Panc1 (cell line): ENCODE results near the gene MYO16. TPM values are rescaled to one million over a fixed set of nuclear protein-coding genes. Genes with fewer than 3 reads are reported as not detected.

ENCODE experiments used
- ATAC-seq: fragments of 200-7000 bp; cut with Tn5 transposase; 2 replicates; pipeline ENCODE4 v1.9.1; 2020; ENCODE audit warnings: mild to moderate bottlenecking, moderate library complexity
- BruUV-seq: library from RNA; stranded (reverse); fragments of 400-500 nt; replicated peaks from 2 replicates; lab custom pipeline; 2021; lab: Mats Ljungman, UMichigan
- CTCF ChIA-PET: fragments of 300-600 bp; sonication (Branson Sonifier 250); formaldehyde crosslinking; loops from one replicate; lab custom pipeline; 2022; ENCODE audit warnings: antibody characterized with exemption; lab: Charles Lee
- POLR2A ChIA-PET: fragments of 300-600 bp; sonication (Branson Sonifier 250); formaldehyde crosslinking; loops from one replicate; lab custom pipeline; 2022; ENCODE audit warnings: antibody characterized with exemption; lab: Charles Lee
- DNase-seq: peaks from one replicate; pipeline ENCODE4 v3.0.0-alpha.2; 2010; ENCODE audit warnings: low read depth, low spot score
- H3K27ac ChIP-seq: 2 replicates; pipeline ENCODE4 v1.5.1; 2011; ENCODE audit warnings: mild to moderate bottlenecking, low read length, inconsistent platforms
- H3K27me3 ChIP-seq: fragments of 200-500 bp; sonication (Bioruptor generic); 2 replicates; pipeline ENCODE4 v1.6.0; 2014; ENCODE audit warnings: low read length, inconsistent platforms; ENCODE audit not compliant: control insufficient read depth, insufficient read depth
- H3K36me3 ChIP-seq: fragments of 200-500 bp; sonication (Bioruptor generic); 2 replicates; pipeline ENCODE4 v1.5.1; 2014; ENCODE audit warnings: inconsistent platforms, mild to moderate bottlenecking, low read length, moderate library complexity; ENCODE audit not compliant: control insufficient read depth, insufficient read depth
- H3K4me1 ChIP-seq: 2 replicates; pipeline ENCODE4 v1.5.1; 2011; ENCODE audit warnings: inconsistent platforms, mild to moderate bottlenecking, low read length, moderate library complexity; ENCODE audit not compliant: control insufficient read depth, insufficient read depth
- H3K4me3 ChIP-seq, 2 experiments: 2 replicates each; pipeline ENCODE4 v1.5.1; 2011 to 2012; ENCODE audit warnings: low read depth in 2 of 2, low read length in 2 of 2, mild to moderate bottlenecking in 2 of 2, inconsistent platforms in 1 of 2, moderate library complexity in 1 of 2
- H3K9me3 ChIP-seq: fragments of 200-500 bp; sonication (Bioruptor generic); 2 replicates; pipeline ENCODE4 v1.5.1; 2014; ENCODE audit warnings: low read depth, mild to moderate bottlenecking, inconsistent platforms, low read length, moderate library complexity; ENCODE audit not compliant: control insufficient read depth, insufficient read depth
- POLR2AphosphoS5 ChIP-seq: IDR thresholded peaks from 2 replicates; pipeline ENCODE4 v1.6.1; 2012; ENCODE audit warnings: mild to moderate bottlenecking, low read depth, low read length, moderate library complexity
- SIN3A ChIP-seq: IDR thresholded peaks from 2 replicates; pipeline ENCODE4 v1.6.1; 2012; ENCODE audit warnings: low read depth, mild to moderate bottlenecking, low read length, moderate library complexity, borderline replicate concordance; ENCODE audit not compliant: insufficient read depth
- in situ Hi-C: cut with HindIII; loops from 2 replicates; pipeline ENCODE4 v1.10.0; 2016; ENCODE audit warnings: low sequenced_read_pairs, low pct_unique_long_range_greater_than_20kb
- intact Hi-C: fragments of 100-400 bp; cut with micrococcal nuclease; formaldehyde crosslinking; loops from one replicate; pipeline ENCODE4 v1.10.0; 2022; ENCODE audit not compliant: unreplicated experiment
- total RNA-seq: library from RNA; stranded (reverse); gene quantifications from one replicate; pipeline ENCODE4 v1.2.1, GENCODE V29; 2021; ENCODE audit not compliant: unreplicated experiment
- TF ChIP-seq, protein P1 (sequence below): fragments of 450-650 bp; IDR thresholded peaks from 2 replicates; pipeline ENCODE4 v1.5.1; 2017; ENCODE audit warnings: mild to moderate bottlenecking
- TF ChIP-seq, protein P2 (sequence below), 2 experiments: IDR thresholded peaks; 2 replicates each; pipeline ENCODE4 v1.6.1; 2011 to 2012; ENCODE audit warnings: low read depth in 2 of 2, control low read depth in 1 of 2, low read length in 1 of 2, mild to moderate bottlenecking in 1 of 2, moderate library complexity in 1 of 2; ENCODE audit not compliant: insufficient read depth in 1 of 2

The MYO16 gene
- total RNA-seq, 1 experiment from 2014 or later: 0.08 TPM

DNA sequence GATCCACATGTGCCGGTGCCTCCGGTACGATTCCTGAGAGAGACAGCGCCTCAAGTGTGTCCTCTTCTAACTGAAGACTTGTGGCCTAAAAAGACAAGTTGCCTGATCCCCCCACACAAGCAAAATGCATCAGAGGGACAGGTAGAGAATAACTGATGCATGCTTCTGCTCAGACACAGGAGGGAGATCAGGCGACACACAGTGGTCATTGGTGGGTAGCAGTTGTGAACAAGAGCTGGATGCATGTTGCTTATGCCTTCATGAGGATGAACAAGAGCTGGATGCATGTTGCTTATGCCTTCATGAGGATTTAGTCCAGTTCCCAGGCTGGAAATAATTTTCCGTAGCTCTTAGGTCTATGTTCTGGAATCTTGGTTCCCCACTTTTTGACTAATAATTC is 505.6 kb downstream of the MYO16 start:
- H3K36me3 ChIP-seq: no peaks in the 10 kb centered on the region
- no TSS peak for BruUV-seq
- in situ Hi-C loops: no loop called here
- TF ChIP-seq, protein P1, sequence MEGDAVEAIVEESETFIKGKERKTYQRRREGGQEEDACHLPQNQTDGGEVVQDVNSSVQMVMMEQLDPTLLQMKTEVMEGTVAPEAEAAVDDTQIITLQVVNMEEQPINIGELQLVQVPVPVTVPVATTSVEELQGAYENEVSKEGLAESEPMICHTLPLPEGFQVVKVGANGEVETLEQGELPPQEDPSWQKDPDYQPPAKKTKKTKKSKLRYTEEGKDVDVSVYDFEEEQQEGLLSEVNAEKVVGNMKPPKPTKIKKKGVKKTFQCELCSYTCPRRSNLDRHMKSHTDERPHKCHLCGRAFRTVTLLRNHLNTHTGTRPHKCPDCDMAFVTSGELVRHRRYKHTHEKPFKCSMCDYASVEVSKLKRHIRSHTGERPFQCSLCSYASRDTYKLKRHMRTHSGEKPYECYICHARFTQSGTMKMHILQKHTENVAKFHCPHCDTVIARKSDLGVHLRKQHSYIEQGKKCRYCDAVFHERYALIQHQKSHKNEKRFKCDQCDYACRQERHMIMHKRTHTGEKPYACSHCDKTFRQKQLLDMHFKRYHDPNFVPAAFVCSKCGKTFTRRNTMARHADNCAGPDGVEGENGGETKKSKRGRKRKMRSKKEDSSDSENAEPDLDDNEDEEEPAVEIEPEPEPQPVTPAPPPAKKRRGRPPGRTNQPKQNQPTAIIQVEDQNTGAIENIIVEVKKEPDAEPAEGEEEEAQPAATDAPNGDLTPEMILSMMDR: 0 out of 2 replicates have a peak, but pooled peaks have one; percentile 21
- TF ChIP-seq, protein P2, sequence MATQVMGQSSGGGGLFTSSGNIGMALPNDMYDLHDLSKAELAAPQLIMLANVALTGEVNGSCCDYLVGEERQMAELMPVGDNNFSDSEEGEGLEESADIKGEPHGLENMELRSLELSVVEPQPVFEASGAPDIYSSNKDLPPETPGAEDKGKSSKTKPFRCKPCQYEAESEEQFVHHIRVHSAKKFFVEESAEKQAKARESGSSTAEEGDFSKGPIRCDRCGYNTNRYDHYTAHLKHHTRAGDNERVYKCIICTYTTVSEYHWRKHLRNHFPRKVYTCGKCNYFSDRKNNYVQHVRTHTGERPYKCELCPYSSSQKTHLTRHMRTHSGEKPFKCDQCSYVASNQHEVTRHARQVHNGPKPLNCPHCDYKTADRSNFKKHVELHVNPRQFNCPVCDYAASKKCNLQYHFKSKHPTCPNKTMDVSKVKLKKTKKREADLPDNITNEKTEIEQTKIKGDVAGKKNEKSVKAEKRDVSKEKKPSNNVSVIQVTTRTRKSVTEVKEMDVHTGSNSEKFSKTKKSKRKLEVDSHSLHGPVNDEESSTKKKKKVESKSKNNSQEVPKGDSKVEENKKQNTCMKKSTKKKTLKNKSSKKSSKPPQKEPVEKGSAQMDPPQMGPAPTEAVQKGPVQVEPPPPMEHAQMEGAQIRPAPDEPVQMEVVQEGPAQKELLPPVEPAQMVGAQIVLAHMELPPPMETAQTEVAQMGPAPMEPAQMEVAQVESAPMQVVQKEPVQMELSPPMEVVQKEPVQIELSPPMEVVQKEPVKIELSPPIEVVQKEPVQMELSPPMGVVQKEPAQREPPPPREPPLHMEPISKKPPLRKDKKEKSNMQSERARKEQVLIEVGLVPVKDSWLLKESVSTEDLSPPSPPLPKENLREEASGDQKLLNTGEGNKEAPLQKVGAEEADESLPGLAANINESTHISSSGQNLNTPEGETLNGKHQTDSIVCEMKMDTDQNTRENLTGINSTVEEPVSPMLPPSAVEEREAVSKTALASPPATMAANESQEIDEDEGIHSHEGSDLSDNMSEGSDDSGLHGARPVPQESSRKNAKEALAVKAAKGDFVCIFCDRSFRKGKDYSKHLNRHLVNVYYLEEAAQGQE (IDR thresholded peaks at IDR 0.05; ENCODE audit: insufficient read depth in 1 of 2, low read depth in 2 of 2, low read length in 1 of 2): no peak
- TF ChIP-seq POLR2AphosphoS5 (no peak), SIN3A (no peak)
- CTCF ChIA-PET: no interaction called here
- peak; percentile 65; the same call in 1 of the 2 replicates for ATAC-seq
- H3K9me3 ChIP-seq: no peaks in the 10 kb centered on the region
- no peak overlapping the region for H3K4me3 ChIP-seq
- no peaks in the 10 kb centered on the region for H3K4me1 ChIP-seq
- no peak for DNase-seq
- intact Hi-C loops: loop anchor here (10.0 kb wide), 1 partner anchor 170 kb away; no protein-coding TSS in a partner anchor
- H3K27me3 ChIP-seq: no peaks in the 10 kb centered on the region
- H3K27ac ChIP-seq: no peak overlapping the region
- POLR2A ChIA-PET: no interaction called here

DNA sequence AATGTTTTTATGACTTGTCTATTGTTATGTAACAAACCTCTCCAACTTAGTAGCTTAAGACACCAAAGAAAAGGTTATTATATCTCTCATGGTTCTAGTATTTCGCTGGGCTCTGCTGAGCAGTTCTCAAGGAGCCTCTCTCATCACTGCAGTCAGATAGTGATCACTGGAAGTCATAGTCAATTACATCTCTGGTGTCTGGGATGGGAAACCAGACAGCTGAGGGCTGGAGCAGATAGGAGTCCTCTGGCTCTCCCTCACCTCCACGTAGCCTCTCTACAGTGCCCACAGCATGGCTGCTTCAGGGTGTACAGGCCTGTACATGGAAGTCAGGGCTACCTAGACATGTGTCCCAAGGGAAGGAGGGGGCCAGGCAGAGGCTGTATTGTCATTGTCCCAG is 507.5 kb downstream of the MYO16 start:
- H3K27ac ChIP-seq: no peak overlapping the region
- intact Hi-C loops: loop anchor here (10.0 kb wide), 1 partner anchor 172 kb away; no protein-coding TSS in a partner anchor
- H3K36me3 ChIP-seq: no peaks in the 10 kb centered on the region
- ChIA-PET CTCF (no interaction called here), POLR2A (no interaction called here)
- DNase-seq (no peak), ATAC-seq (no peak)
- no peaks in the 10 kb centered on the region for H3K9me3 ChIP-seq
- H3K27me3 ChIP-seq: no peaks in the 10 kb centered on the region
- no peaks in the 10 kb centered on the region for H3K4me1 ChIP-seq
- no peak overlapping the region for H3K4me3 ChIP-seq
- TF ChIP-seq, protein P2 (IDR thresholded peaks at IDR 0.05; ENCODE audit: insufficient read depth in 1 of 2, low read depth in 2 of 2, low read length in 1 of 2): no peak
- TF ChIP-seq SIN3A: no peak
- TF ChIP-seq, protein P1: no peak
- no TSS peak for BruUV-seq
- in situ Hi-C loops: no loop called here
